DMS153 treated with DMSO at 0.1 percent for 48 hours (cell line): ENCODE results near the gene FIBCD1.

ENCODE experiments used
- DNase-seq: peaks from one replicate; lab custom pipeline; 2025; ENCODE audit not compliant: unreplicated experiment; lab: John Stamatoyannopoulos, UW

Gene FIBCD1

GRCh38 chr9:130937146-130938076 lies 1.6 kb downstream of the FIBCD1 start:
- no peak for DNase-seq

GRCh38 chr9:130936285-130937117 lies 2.5 kb downstream of the FIBCD1 start:
- DNase-seq: no peak

GRCh38 chr9:130935648-130936271 lies 3.3 kb downstream of the FIBCD1 start:
- DNase-seq: no peak

GRCh38 chr9:130934702-130935647 lies 4.1 kb downstream of the FIBCD1 start:
- no peak for DNase-seq

GRCh38 chr9:130934246-130934645 lies 4.8 kb downstream of the FIBCD1 start:
- DNase-seq: no peak

- DNase-seq: no peak
Measured at GRCh38 chr9:130933114-130934046, 5.7 kb downstream of the FIBCD1 start.

GRCh38 chr9:130932255-130933079 lies 6.6 kb downstream of the FIBCD1 start:
- no peak for DNase-seq

GRCh38 chr9:130931508-130932254 lies 7.4 kb downstream of the FIBCD1 start:
- no peak for DNase-seq

- DNase-seq: no peak
Measured at GRCh38 chr9:130930804-130931349, 8.2 kb downstream of the FIBCD1 start.

GRCh38 chr9:130930132-130930803 lies 8.8 kb downstream of the FIBCD1 start:
- DNase-seq: no peak

- DNase-seq: no peak
Measured at GRCh38 chr9:130929571-130930038, 9.4 kb downstream of the FIBCD1 start.

GRCh38 chr9:130927995-130928900 lies 10.8 kb downstream of the FIBCD1 start:
- DNase-seq: peak; percentile 38

GRCh38 chr9:130927338-130927737 lies 11.7 kb downstream of the FIBCD1 start:
- DNase-seq: no peak

GRCh38 chr9:130925050-130925678 lies 13.9 kb downstream of the FIBCD1 start:
- no peak for DNase-seq

- DNase-seq: no peak
Measured at GRCh38 chr9:130924448-130924788, 14.6 kb downstream of the FIBCD1 start.
